ENCODE data around the gene ATP6V1G2. TPM values are rescaled to one million over a fixed set of nuclear protein-coding genes. Genes with fewer than 3 reads are reported as not detected.

The ATP6V1G2 gene
- polyA plus RNA-seq, 1 donor (not counting 4 experiments of a cell fraction or from before 2014, with no cell fraction given), result 1.3 TPM

DNA sequence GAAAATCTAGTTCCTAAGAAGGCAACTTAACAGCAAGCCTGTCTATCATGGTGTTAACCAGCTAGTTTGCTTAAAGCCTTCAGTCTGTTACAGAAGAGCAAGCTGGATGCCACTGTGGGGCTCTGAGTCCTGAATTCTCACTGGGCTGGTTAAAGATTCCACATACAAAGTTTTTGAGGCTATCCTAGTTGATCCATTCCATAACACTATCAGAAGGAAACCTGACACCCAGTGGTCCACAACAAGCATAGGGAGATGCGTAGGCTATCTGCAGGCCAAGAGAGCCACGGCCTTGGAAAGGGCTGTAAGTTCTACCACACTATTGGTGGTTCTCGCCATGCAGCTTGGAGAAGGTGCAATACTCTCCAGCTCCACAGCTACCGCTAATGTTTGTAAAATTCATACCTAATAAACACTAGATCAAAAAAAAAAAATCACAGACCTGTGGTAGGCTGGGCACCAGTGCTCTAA, 18.1 kb downstream of the ATP6V1G2 start:
- no peaks in the 10 kb centered on the region for H3K9me1 ChIP-seq (ENCODE audit: control insufficient read depth, extremely low read depth, insufficient read depth, low read length)
- no peak overlapping the region for H3K4me2 ChIP-seq (ENCODE audit: control insufficient read depth, extremely low read depth, insufficient read depth, low read depth, low read length)
- H3K9ac ChIP-seq (ENCODE audit: control insufficient read depth, extremely low read depth, insufficient read depth, low read length), result no peak overlapping the region
- peaks cover 4% of the 10 kb centered on the region for H3K79me2 ChIP-seq (ENCODE audit: control insufficient read depth, insufficient read depth, low read length)
- no peak overlapping the region for H3K27ac ChIP-seq (ENCODE audit: control insufficient read depth, insufficient read depth, low read length)
- no peak for FAIRE-seq
- H4K20me1 ChIP-seq (ENCODE audit: control insufficient read depth, extremely low read depth, insufficient read depth, low read length), result peaks cover 14% of the 10 kb centered on the region
- peaks cover 7% of the 10 kb centered on the region for H3K4me1 ChIP-seq (ENCODE audit: control insufficient read depth, extremely low read depth, insufficient read depth, low read length)
- H3K9me3 ChIP-seq (ENCODE audit: control insufficient read depth, low read depth, low read length), result no peaks in the 10 kb centered on the region
- no peak overlapping the region for H2AFZ ChIP-seq (ENCODE audit: control insufficient read depth, low read length)
- no peak overlapping the region for H3K4me3 ChIP-seq (ENCODE audit: control insufficient read depth in 2 of 3, extremely low read depth in 1 of 3, insufficient read depth in 2 of 3, low read depth in 1 of 3, low read length in 3 of 3)
- H3K36me3 ChIP-seq (ENCODE audit: control insufficient read depth in 2 of 2, extremely low read depth in 1 of 2, insufficient read depth in 2 of 2, low read length in 2 of 2), result peaks cover 22 to 24% of the 10 kb centered on the region in 2 experiments
- no peaks in the 10 kb centered on the region for H3K27me3 ChIP-seq (ENCODE audit: control insufficient read depth, extremely low read depth, insufficient read depth, low read length)
- no peak for DNase-seq (ENCODE audit: low read depth, low spot score)
- dilution Hi-C loops (cut with MboI; ENCODE audit: extremely low pct_ligation_motif_present, low sequenced_read_pairs), result no loop called here
- no peak for TF ChIP-seq EZH2 (IDR thresholded peaks at IDR 0.05; ENCODE audit: low read length)
- TF ChIP-seq, protein P1, sequence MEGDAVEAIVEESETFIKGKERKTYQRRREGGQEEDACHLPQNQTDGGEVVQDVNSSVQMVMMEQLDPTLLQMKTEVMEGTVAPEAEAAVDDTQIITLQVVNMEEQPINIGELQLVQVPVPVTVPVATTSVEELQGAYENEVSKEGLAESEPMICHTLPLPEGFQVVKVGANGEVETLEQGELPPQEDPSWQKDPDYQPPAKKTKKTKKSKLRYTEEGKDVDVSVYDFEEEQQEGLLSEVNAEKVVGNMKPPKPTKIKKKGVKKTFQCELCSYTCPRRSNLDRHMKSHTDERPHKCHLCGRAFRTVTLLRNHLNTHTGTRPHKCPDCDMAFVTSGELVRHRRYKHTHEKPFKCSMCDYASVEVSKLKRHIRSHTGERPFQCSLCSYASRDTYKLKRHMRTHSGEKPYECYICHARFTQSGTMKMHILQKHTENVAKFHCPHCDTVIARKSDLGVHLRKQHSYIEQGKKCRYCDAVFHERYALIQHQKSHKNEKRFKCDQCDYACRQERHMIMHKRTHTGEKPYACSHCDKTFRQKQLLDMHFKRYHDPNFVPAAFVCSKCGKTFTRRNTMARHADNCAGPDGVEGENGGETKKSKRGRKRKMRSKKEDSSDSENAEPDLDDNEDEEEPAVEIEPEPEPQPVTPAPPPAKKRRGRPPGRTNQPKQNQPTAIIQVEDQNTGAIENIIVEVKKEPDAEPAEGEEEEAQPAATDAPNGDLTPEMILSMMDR (optimal IDR thresholded peaks at IDR 0.05 in 1 of 3, IDR thresholded peaks at IDR 0.05 in 1 of 3, conservative IDR thresholded peaks at IDR 0.05 in 1 of 3; ENCODE audit: extremely low read depth in 1 of 3, insufficient read depth in 2 of 3, low read length in 3 of 3), result no peak

DNA sequence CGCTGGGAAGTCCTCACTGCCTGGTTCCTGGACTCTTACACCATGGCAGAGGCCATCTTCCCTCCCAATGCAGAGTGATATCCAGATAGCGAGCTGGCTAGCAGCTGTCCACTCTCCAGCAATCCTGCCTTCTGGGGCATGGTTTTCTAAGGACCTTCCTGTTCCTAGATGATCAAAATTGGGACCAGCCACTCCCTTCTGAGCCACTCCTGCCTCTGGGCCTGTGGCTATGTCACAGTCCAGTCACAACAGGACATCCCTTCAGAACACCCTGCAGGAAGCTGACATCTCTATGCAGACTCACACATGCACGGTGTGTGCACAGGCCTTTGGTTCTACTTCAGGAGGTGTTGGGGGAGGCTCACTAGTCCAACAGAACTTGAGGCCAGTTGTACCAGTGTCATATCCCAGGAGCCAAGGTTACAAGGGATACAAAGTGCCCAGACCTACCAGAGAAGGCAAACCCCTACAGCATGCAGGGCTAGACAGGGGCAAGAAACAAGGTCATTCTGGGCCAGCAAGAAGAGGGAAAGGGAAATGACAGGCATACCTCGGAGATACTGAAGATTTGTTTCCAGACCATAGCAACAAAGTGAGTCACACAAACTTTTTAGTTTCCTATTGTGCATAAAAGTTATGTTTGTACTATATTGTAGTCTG, 20.3 kb downstream of the ATP6V1G2 start:
- no peak for FAIRE-seq
- Histone ChIP-seq H3K4me1 (ENCODE audit: control insufficient read depth, extremely low read depth, insufficient read depth, low read length) (peaks cover 7% of the 10 kb centered on the region), H3K79me2 (ENCODE audit: control insufficient read depth, insufficient read depth, low read length) (no peaks in the 10 kb centered on the region), H4K20me1 (ENCODE audit: control insufficient read depth, extremely low read depth, insufficient read depth, low read length) (peaks cover 11% of the 10 kb centered on the region), H2AFZ (ENCODE audit: control insufficient read depth, low read length) (no peak overlapping the region), H3K27me3 (ENCODE audit: control insufficient read depth, extremely low read depth, insufficient read depth, low read length) (no peaks in the 10 kb centered on the region), H3K36me3 (ENCODE audit: control insufficient read depth in 2 of 2, extremely low read depth in 1 of 2, insufficient read depth in 2 of 2, low read length in 2 of 2) (peaks cover 10 to 11% of the 10 kb centered on the region in 2 experiments), H3K9ac (ENCODE audit: control insufficient read depth, extremely low read depth, insufficient read depth, low read length) (no peak overlapping the region), H3K4me2 (ENCODE audit: control insufficient read depth, extremely low read depth, insufficient read depth, low read depth, low read length) (no peak overlapping the region), H3K4me3 (ENCODE audit: control insufficient read depth in 2 of 3, extremely low read depth in 1 of 3, insufficient read depth in 2 of 3, low read depth in 1 of 3, low read length in 3 of 3) (no peak overlapping the region), H3K9me3 (ENCODE audit: control insufficient read depth, low read depth, low read length) (no peaks in the 10 kb centered on the region), H3K9me1 (ENCODE audit: control insufficient read depth, extremely low read depth, insufficient read depth, low read length) (no peaks in the 10 kb centered on the region), H3K27ac (ENCODE audit: control insufficient read depth, insufficient read depth, low read length) (no peak overlapping the region)
- dilution Hi-C loops (cut with MboI; ENCODE audit: extremely low pct_ligation_motif_present, low sequenced_read_pairs), result no loop called here
- TF ChIP-seq, protein P1 (optimal IDR thresholded peaks at IDR 0.05 in 1 of 3, IDR thresholded peaks at IDR 0.05 in 1 of 3, conservative IDR thresholded peaks at IDR 0.05 in 1 of 3; ENCODE audit: extremely low read depth in 1 of 3, insufficient read depth in 2 of 3, low read length in 3 of 3), result no peak
- no peak for TF ChIP-seq EZH2 (IDR thresholded peaks at IDR 0.05; ENCODE audit: low read length)
- DNase-seq (ENCODE audit: low read depth, low spot score), result no peak
